ENCODE data around the gene CCDC9B.

CCDC9B gene

GRCh38 chr15:40325700-40326099 lies 15.0 kb downstream of the CCDC9B start:
- H3K36me3 ChIP-seq (ENCODE audit: insufficient read depth, low read length): no peaks in the 10 kb centered on the region
- peaks cover 9% of the 10 kb centered on the region for H3K27me3 ChIP-seq (ENCODE audit: insufficient read depth, low read length)
- no peak overlapping the region for H3K4me3 ChIP-seq (ENCODE audit: low read length)
- H3K4me1 ChIP-seq (ENCODE audit: insufficient read depth, low read length): peaks cover 77% of the 10 kb centered on the region
- no peak overlapping the region for H2AFZ ChIP-seq (ENCODE audit: low read depth, low read length)
- H3K9me3 ChIP-seq (ENCODE audit: low read length): no peaks in the 10 kb centered on the region

GRCh38 chr15:40325188-40325587 lies 15.6 kb downstream of the CCDC9B start:
- no peak overlapping the region for H2AFZ ChIP-seq (ENCODE audit: low read depth, low read length)
- H3K27me3 ChIP-seq (ENCODE audit: insufficient read depth, low read length): peaks cover 9% of the 10 kb centered on the region
- no peaks in the 10 kb centered on the region for H3K9me3 ChIP-seq (ENCODE audit: low read length)
- H3K4me3 ChIP-seq (ENCODE audit: low read length): peak overlapping the region; percentile 82
- H3K36me3 ChIP-seq (ENCODE audit: insufficient read depth, low read length): no peaks in the 10 kb centered on the region
- H3K4me1 ChIP-seq (ENCODE audit: insufficient read depth, low read length): peaks cover 76% of the 10 kb centered on the region

- H3K27me3 ChIP-seq (ENCODE audit: insufficient read depth, low read length): peaks cover 9% of the 10 kb centered on the region
- no peak overlapping the region for H2AFZ ChIP-seq (ENCODE audit: low read depth, low read length)
- no peaks in the 10 kb centered on the region for H3K36me3 ChIP-seq (ENCODE audit: insufficient read depth, low read length)
- H3K4me1 ChIP-seq (ENCODE audit: insufficient read depth, low read length): peaks cover 66% of the 10 kb centered on the region
- no peaks in the 10 kb centered on the region for H3K9me3 ChIP-seq (ENCODE audit: low read length)
- H3K4me3 ChIP-seq (ENCODE audit: low read length): peak overlapping the region; percentile 82
Observed at GRCh38 chr15:40323953-40324937, 16.5 kb downstream of the CCDC9B start.

- no peaks in the 10 kb centered on the region for H3K36me3 ChIP-seq (ENCODE audit: insufficient read depth, low read length)
- H3K9me3 ChIP-seq (ENCODE audit: low read length): no peaks in the 10 kb centered on the region
- peaks cover 9% of the 10 kb centered on the region for H3K27me3 ChIP-seq (ENCODE audit: insufficient read depth, low read length)
- peaks cover 60% of the 10 kb centered on the region for H3K4me1 ChIP-seq (ENCODE audit: insufficient read depth, low read length)
- H2AFZ ChIP-seq (ENCODE audit: low read depth, low read length): no peak within 1 kb of the TSS
- peak within 1 kb of the TSS; percentile 82 for H3K4me3 ChIP-seq (ENCODE audit: low read length)
Observed at GRCh38 chr15:40323239-40323952, 17.3 kb downstream of the CCDC9B start, which contains the start of gene INAFM2. Gene INAFM2 (plus strand): TSS chr15:40323692. CDS start chr15:40324056, 364 bp downstream.

GRCh38 chr15:40322531-40323238 lies 18.1 kb downstream of the CCDC9B start:
- H2AFZ ChIP-seq (ENCODE audit: low read depth, low read length): no peak overlapping the region
- peaks cover 53% of the 10 kb centered on the region for H3K4me1 ChIP-seq (ENCODE audit: insufficient read depth, low read length)
- H3K27me3 ChIP-seq (ENCODE audit: insufficient read depth, low read length): peaks cover 9% of the 10 kb centered on the region
- H3K9me3 ChIP-seq (ENCODE audit: low read length): no peaks in the 10 kb centered on the region
- no peaks in the 10 kb centered on the region for H3K36me3 ChIP-seq (ENCODE audit: insufficient read depth, low read length)
- H3K4me3 ChIP-seq (ENCODE audit: low read length): peak overlapping the region; percentile 82

GRCh38 chr15:40320931-40321371 lies 19.8 kb downstream of the CCDC9B start:
- peaks cover 37% of the 10 kb centered on the region for H3K4me1 ChIP-seq (ENCODE audit: insufficient read depth, low read length)
- H3K9me3 ChIP-seq (ENCODE audit: low read length): no peaks in the 10 kb centered on the region
- no peak overlapping the region for H3K4me3 ChIP-seq (ENCODE audit: low read length)
- H3K27me3 ChIP-seq (ENCODE audit: insufficient read depth, low read length): peaks cover 13% of the 10 kb centered on the region
- H3K36me3 ChIP-seq (ENCODE audit: insufficient read depth, low read length): no peaks in the 10 kb centered on the region
- H2AFZ ChIP-seq (ENCODE audit: low read depth, low read length): no peak overlapping the region

- Histone ChIP-seq H3K36me3 (ENCODE audit: insufficient read depth, low read length) (no peaks in the 10 kb centered on the region), H3K27me3 (ENCODE audit: insufficient read depth, low read length) (peaks cover 14% of the 10 kb centered on the region), H3K4me1 (ENCODE audit: insufficient read depth, low read length) (peaks cover 31% of the 10 kb centered on the region)
Observed at GRCh38 chr15:40320409-40320808, 20.3 kb downstream of the CCDC9B start.

GRCh38 chr15:40317580-40317979 lies 23.2 kb downstream of the CCDC9B start:
- Histone ChIP-seq H3K4me3 (ENCODE audit: low read length) (no peak overlapping the region), H3K9me3 (ENCODE audit: low read length) (no peaks in the 10 kb centered on the region), H3K4me1 (ENCODE audit: insufficient read depth, low read length) (peaks cover 15% of the 10 kb centered on the region), H3K36me3 (ENCODE audit: insufficient read depth, low read length) (no peaks in the 10 kb centered on the region), H3K27me3 (ENCODE audit: insufficient read depth, low read length) (peaks cover 10% of the 10 kb centered on the region), H2AFZ (ENCODE audit: low read depth, low read length) (no peak overlapping the region)

More at GRCh38 chr15:40320409-40320808, 20.3 kb downstream of the CCDC9B start:
- H3K4me3 ChIP-seq (ENCODE audit: low read length): no peak overlapping the region
- no peaks in the 10 kb centered on the region for H3K9me3 ChIP-seq (ENCODE audit: low read length)
- H2AFZ ChIP-seq (ENCODE audit: low read depth, low read length): no peak overlapping the region

- H3K27me3 ChIP-seq (ENCODE audit: insufficient read depth, low read length): peaks cover 5% of the 10 kb centered on the region
- H3K4me1 ChIP-seq (ENCODE audit: insufficient read depth, low read length): peaks cover 9% of the 10 kb centered on the region
- no peaks in the 10 kb centered on the region for H3K9me3 ChIP-seq (ENCODE audit: low read length)
Observed at GRCh38 chr15:40316931-40317330, 23.8 kb downstream of the CCDC9B start.

GRCh38 chr15:40314723-40315276 lies 25.9 kb downstream of the CCDC9B start:
- H3K9me3 ChIP-seq (ENCODE audit: low read length): no peaks in the 10 kb centered on the region
- H2AFZ ChIP-seq (ENCODE audit: low read depth, low read length): no peak overlapping the region
- H3K27me3 ChIP-seq (ENCODE audit: insufficient read depth, low read length): peaks cover 5% of the 10 kb centered on the region
- H3K4me1 ChIP-seq (ENCODE audit: insufficient read depth, low read length): peaks cover 2% of the 10 kb centered on the region
- H3K36me3 ChIP-seq (ENCODE audit: insufficient read depth, low read length): no peaks in the 10 kb centered on the region
- H3K4me3 ChIP-seq (ENCODE audit: low read length): no peak overlapping the region

More at GRCh38 chr15:40316931-40317330, 23.8 kb downstream of the CCDC9B start:
- Histone ChIP-seq H3K4me3 (ENCODE audit: low read length) (no peak overlapping the region), H2AFZ (ENCODE audit: low read depth, low read length) (no peak overlapping the region), H3K36me3 (ENCODE audit: insufficient read depth, low read length) (no peaks in the 10 kb centered on the region)

GRCh38 chr15:40313531-40314398 lies 27.0 kb downstream of the CCDC9B start:
- Histone ChIP-seq H3K27me3 (ENCODE audit: insufficient read depth, low read length) (peaks cover 5% of the 10 kb centered on the region), H3K4me1 (ENCODE audit: insufficient read depth, low read length) (peaks cover 12% of the 10 kb centered on the region), H3K4me3 (ENCODE audit: low read length) (no peak overlapping the region), H3K36me3 (ENCODE audit: insufficient read depth, low read length) (no peaks in the 10 kb centered on the region), H2AFZ (ENCODE audit: low read depth, low read length) (no peak overlapping the region), H3K9me3 (ENCODE audit: low read length) (no peaks in the 10 kb centered on the region)
